Activated CD4-positive, alpha-beta T cell treated with anti-CD3 and anti-CD28 coated beads for 24 hours (primary cell): ENCODE results near the gene MIOX.
A peak's percentile ranks its signal among the peaks of the same experiment; 100 is the strongest.
"Not testable (repeated sequence)": the region's sequence is repeated elsewhere in the genome, so short reads cannot be mapped to it uniquely, and the experiment has no call there.

Experiments used
- DNase-seq, 2 donors: peaks; one replicate each; pipeline ENCODE4 v3.0.0-alpha.2; 2020; ENCODE audit warnings: low read depth in 2 of 2

MIOX gene

GRCh38 chr22:50528682-50529415 lies 42.2 kb downstream of the MIOX start:
- no peak for DNase-seq

GRCh38 chr22:50529416-50529896 lies 42.8 kb downstream of the MIOX start:
- DNase-seq = no peak

- DNase-seq = peak in 1 of 2 donors; percentile 60
These were observed 43.4 kb downstream of the MIOX start, which contains the start of gene TYMP for GRCh38 chr22:50529897-50530579. Gene TYMP, minus strand, starts transcription at chr22:50530012. Its CDS starts 303 bp downstream, at chr22:50529709.

- DNase-seq = peak in 1 of 2 donors; percentile 43
These were observed 43.9 kb downstream of the MIOX start for GRCh38 chr22:50530580-50530876.

GRCh38 chr22:50530877-50531545 lies 44.4 kb downstream of the MIOX start:
- peak; percentile 57 to 75 for DNase-seq

GRCh38 chr22:50531546-50531961 lies 44.9 kb downstream of the MIOX start:
- DNase-seq = peak in 1 of 2 donors; percentile 62

- DNase-seq = no peak
These were observed 45.5 kb downstream of the MIOX start for GRCh38 chr22:50531962-50532674.

- no peak for DNase-seq
These were observed 46.5 kb downstream of the MIOX start for GRCh38 chr22:50532824-50533796.

- DNase-seq = not testable (repeated sequence)
These were observed 47.4 kb downstream of the MIOX start for GRCh38 chr22:50533856-50534711.

GRCh38 chr22:50535113-50535512 lies 48.5 kb downstream of the MIOX start:
- DNase-seq = no peak

GRCh38 chr22:50536226-50536625 lies 49.6 kb downstream of the MIOX start:
- no peak for DNase-seq

GRCh38 chr22:50537765-50538164 lies 51.1 kb downstream of the MIOX start:
- DNase-seq = no peak
